Endothelial cell of umbilical vein (primary cell): ENCODE data around the gene COPS4. TPM values are rescaled to one million over a fixed set of nuclear protein-coding genes. Genes with fewer than 3 reads are reported as not detected.

Source experiments
- BruUV-seq: library from RNA; stranded (reverse); fragments of 400-500 nt; replicated peaks from 2 replicates; lab custom pipeline; 2021; lab: Mats Ljungman, UMichigan
- CTCF ChIA-PET: fragments of 300-600, 350-600 bp; sonication (Branson Sonifier 250); formaldehyde crosslinking; loops from one replicate; lab custom pipeline; 2021; ENCODE audit warnings: antibody characterized with exemption, inconsistent platforms; lab: Charles Lee
- POLR2A ChIA-PET: fragments of 300-600, 350-600 bp; sonication (Branson Sonifier 250); formaldehyde crosslinking; loops from one replicate; lab custom pipeline; 2021; ENCODE audit warnings: antibody characterized with exemption, inconsistent platforms; lab: Charles Lee
- DNase-seq: peaks from one replicate; pipeline ENCODE4 v3.0.0-alpha.2; 2011; ENCODE audit warnings: low read depth, low spot score
- FAIRE-seq: peaks from 2 replicates; lab custom pipeline; 2011; peaks lifted over from hg19 to GRCh38; lab: Jason Lieb, UNC
- H2AFZ ChIP-seq: 2 replicates; pipeline ENCODE4 v1.6.0; 2012; ENCODE audit warnings: low read depth, low read length, control low read depth, inconsistent platforms
- H3K27ac ChIP-seq: 2 replicates; pipeline ENCODE4 v1.5.1; 2011; ENCODE audit warnings: low read depth, mild to moderate bottlenecking, control low read depth, low read length, moderate library complexity; ENCODE audit not compliant: insufficient read depth
- H3K27me3 ChIP-seq, 2 experiments: 2 replicates each; pipeline versions ENCODE4 v1.6.0 to v1.6.1; 2011; ENCODE audit warnings: low read length in 2 of 2, mixed read lengths in 1 of 2; ENCODE audit not compliant: control insufficient read depth in 2 of 2, insufficient read depth in 2 of 2
- H3K36me3 ChIP-seq, 2 experiments: 2 replicates in 1 of 2; 3 replicates in 1 of 2; pipeline ENCODE4 v1.5.1; 2011; ENCODE audit warnings: low read length in 2 of 2, mild to moderate bottlenecking in 1 of 2, moderate library complexity in 1 of 2; ENCODE audit not compliant: control insufficient read depth in 2 of 2, insufficient read depth in 2 of 2; ENCODE audit errors: extremely low read depth in 1 of 2
- H3K4me1 ChIP-seq: 3 replicates; pipeline ENCODE4 v1.5.1; 2011; ENCODE audit warnings: mild to moderate bottlenecking, low read length; ENCODE audit not compliant: control insufficient read depth, insufficient read depth; ENCODE audit errors: extremely low read depth
- H3K4me2 ChIP-seq: 2 replicates; pipeline ENCODE4 v1.6.1; 2011; ENCODE audit warnings: low read length, control low read depth, mixed read lengths; ENCODE audit not compliant: insufficient read depth
- H3K4me3 ChIP-seq, 3 experiments: fragments of 200-600 bp in 1 of 3; sonication (generic), shearing (Covaris generic) in 1 of 3; replicated peaks in 1 of 3; 2 replicates each; pipeline ENCODE4 v1.5.1; 2011 to 2016; ENCODE audit warnings: control low read depth in 3 of 3, low read length in 3 of 3, mild to moderate bottlenecking in 2 of 3, inconsistent platforms in 1 of 3, low read depth in 1 of 3, moderate library complexity in 1 of 3; ENCODE audit not compliant: insufficient read depth in 1 of 3
- H3K79me2 ChIP-seq: 2 replicates; pipeline ENCODE4 v1.6.0; 2012; ENCODE audit warnings: low read length, inconsistent platforms; ENCODE audit not compliant: control insufficient read depth, insufficient read depth
- H3K9ac ChIP-seq: replicated peaks from 2 replicates; pipeline ENCODE3; 2011; ENCODE audit warnings: low read length, control low read depth; ENCODE audit not compliant: insufficient read depth; ENCODE audit errors: extremely low read depth
- H3K9me1 ChIP-seq: replicated peaks from 3 replicates; pipeline ENCODE4 v1.6.0; 2011; ENCODE audit warnings: mild to moderate bottlenecking, low read length; ENCODE audit not compliant: control insufficient read depth, insufficient read depth; ENCODE audit errors: extremely low read depth
- H3K9me3 ChIP-seq: replicated peaks from 2 replicates; pipeline ENCODE4 v1.5.1; 2012; ENCODE audit warnings: low read length, inconsistent platforms; ENCODE audit not compliant: control insufficient read depth, insufficient read depth
- H4K20me1 ChIP-seq: replicated peaks from 2 replicates; pipeline ENCODE3; 2011; ENCODE audit warnings: mild to moderate bottlenecking, low read length; ENCODE audit not compliant: control insufficient read depth, insufficient read depth; ENCODE audit errors: extremely low read depth
- CTCF ChIP-seq, 2 donors: IDR thresholded peaks; 1 replicate in 1 of 2; 2 replicates in 1 of 2; pipeline ENCODE4 v1.5.1; 2011; ENCODE audit warnings: low read length in 2 of 2, mild to moderate bottlenecking in 2 of 2, moderate library complexity in 2 of 2, control low read depth in 1 of 2, inconsistent platforms in 1 of 2, low read depth in 1 of 2; ENCODE audit not compliant: insufficient read depth in 1 of 2; ENCODE audit errors: extremely low read depth in 1 of 2
- EZH2 ChIP-seq: IDR thresholded peaks from 2 replicates; pipeline ENCODE4 v1.6.1; 2012; ENCODE audit warnings: borderline replicate concordance, low read depth, mild to moderate bottlenecking, moderate library complexity, low read length, inconsistent platforms; ENCODE audit not compliant: severe bottlenecking
- FOS ChIP-seq: IDR thresholded peaks from 2 replicates; pipeline ENCODE4 v1.6.1; 2011; ENCODE audit warnings: mild to moderate bottlenecking, low read length, moderate library complexity, borderline replicate concordance; ENCODE audit not compliant: insufficient read depth
- GATA2 ChIP-seq: IDR thresholded peaks from 2 replicates; pipeline ENCODE4 v1.7.0; 2011; ENCODE audit warnings: low read depth, mild to moderate bottlenecking, moderate library complexity, mixed read lengths, low read length; ENCODE audit not compliant: insufficient read length, insufficient read depth
- JUN ChIP-seq: IDR thresholded peaks from 2 replicates; pipeline ENCODE4 v1.6.1; 2011; ENCODE audit warnings: borderline replicate concordance, low read depth; ENCODE audit not compliant: insufficient read length, insufficient read depth
- MAX ChIP-seq: IDR thresholded peaks from 2 replicates; pipeline ENCODE4 v1.6.1; 2011; ENCODE audit not compliant: insufficient read depth, insufficient read length
- MYC ChIP-seq: IDR thresholded peaks from one replicate; pipeline ENCODE4 v1.6.1; 2011; ENCODE audit warnings: mild to moderate bottlenecking, low read depth, low read length
- POLR2A ChIP-seq: IDR thresholded peaks from 2 replicates; pipeline ENCODE4 v1.6.1; 2012; ENCODE audit warnings: low read depth, mild to moderate bottlenecking, control low read depth, low read length
- POLR2AphosphoS5 ChIP-seq: IDR thresholded peaks from 2 replicates; pipeline ENCODE4 v1.6.1; 2012; ENCODE audit warnings: low read depth, mild to moderate bottlenecking, control low read depth, low read length, moderate library complexity; ENCODE audit not compliant: insufficient read depth
- dilution Hi-C: fragments of 300-500 bp; cut with MboI; formaldehyde crosslinking; loops from one replicate; pipeline ENCODE4 v1.15.0; 2019; ENCODE audit warnings: low sequenced_read_pairs; ENCODE audit not compliant: extremely low pct_ligation_motif_present
- intact Hi-C: fragments of 100-400 bp; cut with micrococcal nuclease; formaldehyde crosslinking; loops from one replicate; pipeline ENCODE4 v1.10.0; 2022
- polyA plus RNA-seq, 4 experiments: library from polyadenylated mRNA; depleted of rRNA in 3 of 4; stranded (reverse) in 3 of 4; unstranded in 1 of 4; fragments of >200 nt; gene quantifications; 2 replicates each; pipeline versions ENCODE4 v1.2.1 to v1.2.3, GENCODE V29; 2011 to 2012; ENCODE audit warnings: missing spikeins in 1 of 4
- total RNA-seq: library from RNA; stranded (reverse); gene quantifications from 2 replicates; pipeline ENCODE4 v1.2.3, GENCODE V29; 2021

The COPS4 gene
- total and polyA plus RNA-seq, 2 donors (not counting 3 experiments of a cell fraction or from before 2014, with no cell fraction given) = 29.8 to 53.0 TPM

GRCh38 chr4:83082777-83083176, 47.8 kb downstream of the COPS4 start:
- no peak for TF ChIP-seq MAX
- TF ChIP-seq GATA2 = no peak
- TF ChIP-seq CTCF (IDR thresholded peaks at IDR 0.05; ENCODE audit: extremely low read depth in 1 of 2, insufficient read depth in 1 of 2, low read depth in 1 of 2, low read length in 2 of 2) = no peak
- no peak for TF ChIP-seq JUN
- no peak for TF ChIP-seq POLR2A
- no peak for TF ChIP-seq EZH2
- TF ChIP-seq FOS = no peak
- no peak for TF ChIP-seq POLR2AphosphoS5
- no peak for TF ChIP-seq MYC
- Histone ChIP-seq H3K4me2 (no peak overlapping the region), H3K4me3 (no peak overlapping the region), H3K79me2 (no peaks in the 10 kb centered on the region), H3K9ac (no peak overlapping the region), H3K27me3 (no peaks in the 10 kb centered on the region), H3K4me1 (peaks cover 5% of the 10 kb centered on the region), H3K9me1 (no peaks in the 10 kb centered on the region), H4K20me1 (no peaks in the 10 kb centered on the region), H3K36me3 (no peaks in the 10 kb centered on the region), H2AFZ (no peak overlapping the region), H3K9me3 (no peaks in the 10 kb centered on the region), H3K27ac (no peak overlapping the region)
- BruUV-seq = no TSS peak
- intact Hi-C loops = no loop called here
- ChIA-PET CTCF (interaction anchor here (1.3 to 2.5 kb wide), 6 partner anchors 8 to 178 kb away, joined by 3 to 9 read pairs (median 6); no protein-coding TSS in a partner anchor), POLR2A (no interaction called here)
- dilution Hi-C loops = no loop called here
- no peak for DNase-seq
- FAIRE-seq = no peak
